IMR-90 (cell line): ENCODE results near the gene CELSR2. TPM values are rescaled to one million over a fixed set of nuclear protein-coding genes. Genes with fewer than 3 reads are reported as not detected.

ENCODE experiments used
- ATAC-seq: fragments of 200-7000 bp; cut with Tn5 transposase; 2 replicates; pipeline ENCODE4 v1.9.1; 2020; ENCODE audit warnings: low read depth, mild to moderate bottlenecking, moderate library complexity
- BruUV-seq: library from RNA; stranded (reverse); fragments of 400-500 nt; replicated peaks from 2 replicates; lab custom pipeline; 2021; lab: Mats Ljungman, UMichigan
- CTCF ChIA-PET: fragments of 300-600 bp; formaldehyde crosslinking; extraction: SDS; loops from one replicate; lab custom pipeline; 2021; ENCODE audit warnings: antibody characterized with exemption; lab: Yijun Ruan, JAX
- POLR2A ChIA-PET: fragments of 300-600 bp; sonication (Branson Sonifier 250); formaldehyde crosslinking; loops from one replicate; lab custom pipeline; 2022; ENCODE audit warnings: antibody characterized with exemption; ENCODE audit not compliant: unreplicated experiment; lab: Charles Lee
- DNase-seq: peaks from one replicate; pipeline ENCODE4 v3.0.0; 2013
- H2AFZ ChIP-seq: replicated peaks from 2 replicates; pipeline ENCODE3; 2013; ENCODE audit warnings: low read length, mild to moderate bottlenecking; ENCODE audit not compliant: poor library complexity
- H2AK5ac ChIP-seq: 2 replicates; pipeline ENCODE4 v1.6.1; 2013; ENCODE audit warnings: low read depth, low read length, inconsistent platforms
- H2AK9ac ChIP-seq: replicated peaks from 2 replicates; pipeline ENCODE3; 2013; ENCODE audit warnings: mild to moderate bottlenecking, low read depth, low read length, moderate library complexity; ENCODE audit not compliant: poor library complexity
- H2BK120ac ChIP-seq: 2 replicates; pipeline ENCODE4 v1.6.1; 2013; ENCODE audit warnings: low read depth, low read length, inconsistent platforms
- H2BK15ac ChIP-seq: 3 replicates; pipeline ENCODE4 v1.6.1; 2013; ENCODE audit warnings: low read depth, low read length, inconsistent platforms
- H2BK20ac ChIP-seq: 2 replicates; pipeline ENCODE4 v1.6.1; 2013; ENCODE audit warnings: low read depth, mild to moderate bottlenecking, inconsistent platforms, low read length, moderate library complexity
- H2BK5ac ChIP-seq: 2 replicates; pipeline ENCODE4 v1.6.1; 2013; ENCODE audit warnings: mild to moderate bottlenecking, low read depth, low read length, inconsistent platforms; ENCODE audit not compliant: poor library complexity, severe bottlenecking
- H3K14ac ChIP-seq: replicated peaks from 2 replicates; pipeline ENCODE4 v1.6.1; 2013; ENCODE audit warnings: low read depth, low read length, inconsistent platforms
- H3K18ac ChIP-seq: 2 replicates; pipeline ENCODE4 v1.6.1; 2013; ENCODE audit warnings: low read depth, low read length, control low read depth
- H3K23ac ChIP-seq: 2 replicates; pipeline ENCODE4 v1.6.1; 2013; ENCODE audit warnings: low read depth, low read length, inconsistent platforms
- H3K27ac ChIP-seq: 2 replicates; pipeline ENCODE4 v1.5.1; 2013; ENCODE audit warnings: mild to moderate bottlenecking, control low read depth, low read length; ENCODE audit not compliant: insufficient read depth
- H3K27me3 ChIP-seq: 2 replicates; pipeline ENCODE4 v1.6.1; 2013; ENCODE audit warnings: low read length; ENCODE audit not compliant: control insufficient read depth, insufficient read depth
- H3K36me3 ChIP-seq: 2 replicates; pipeline ENCODE4 v1.6.1; 2013; ENCODE audit warnings: low read length, mixed read lengths; ENCODE audit not compliant: control insufficient read depth, insufficient read depth
- H3K4ac ChIP-seq: 2 replicates; pipeline ENCODE4 v1.6.1; 2013; ENCODE audit warnings: low read depth, low read length, inconsistent platforms
- H3K4me1 ChIP-seq: 2 replicates; pipeline ENCODE4 v1.6.1; 2013; ENCODE audit warnings: low read length, mixed read lengths; ENCODE audit not compliant: control insufficient read depth, insufficient read depth
- H3K4me2 ChIP-seq: 2 replicates; pipeline ENCODE4 v1.6.1; 2013; ENCODE audit warnings: low read depth, mild to moderate bottlenecking, control low read depth, low read length, moderate library complexity
- H3K4me3 ChIP-seq: 2 replicates; pipeline ENCODE4 v1.5.1; 2013; ENCODE audit warnings: low read depth, mild to moderate bottlenecking, control low read depth, low read length, moderate library complexity; ENCODE audit not compliant: insufficient read depth
- H3K56ac ChIP-seq: 2 replicates; pipeline ENCODE4 v1.6.1; 2013; ENCODE audit warnings: low read length, inconsistent platforms; ENCODE audit not compliant: insufficient read depth; ENCODE audit errors: extremely low read depth
- H3K79me1 ChIP-seq, 2 experiments: 2 replicates each; pipeline ENCODE4 v1.6.1; 2013; ENCODE audit warnings: low read length in 2 of 2, inconsistent platforms in 1 of 2, low read depth in 1 of 2
- H3K9ac ChIP-seq: 2 replicates; pipeline ENCODE4 v1.6.1; 2013; ENCODE audit warnings: low read depth, low read length, control low read depth
- H3K9me1 ChIP-seq: 2 replicates; pipeline ENCODE4 v1.6.1; 2013; ENCODE audit warnings: low read length, inconsistent platforms; ENCODE audit not compliant: insufficient read depth
- H3K9me3 ChIP-seq: 2 replicates; pipeline ENCODE4 v1.6.1; 2013; ENCODE audit warnings: low read length; ENCODE audit not compliant: control insufficient read depth, insufficient read depth
- H4K20me1 ChIP-seq: 2 replicates; pipeline ENCODE4 v1.6.1; 2013; ENCODE audit warnings: low read length, inconsistent platforms; ENCODE audit not compliant: insufficient read depth
- H4K5ac ChIP-seq: 2 replicates; pipeline ENCODE4 v1.6.1; 2013; ENCODE audit warnings: mild to moderate bottlenecking, low read depth, low read length, control low read depth
- H4K8ac ChIP-seq, 2 experiments: 2 replicates each; pipeline ENCODE4 v1.6.1; 2013; ENCODE audit warnings: low read depth in 2 of 2, low read length in 2 of 2, control low read depth in 1 of 2, inconsistent platforms in 1 of 2
- H4K91ac ChIP-seq: 2 replicates; pipeline ENCODE4 v1.6.1; 2013; ENCODE audit warnings: low read depth, low read length, inconsistent platforms; ENCODE audit not compliant: insufficient read depth
- BHLHE40 ChIP-seq: fragments of 150-350 bp; IDR thresholded peaks from 2 replicates; pipeline ENCODE4 v1.6.1; 2016; ENCODE audit warnings: mild to moderate bottlenecking, low read depth, low read length
- CHD1 ChIP-seq: IDR thresholded peaks from 2 replicates; pipeline ENCODE4 v1.6.1; 2012; ENCODE audit warnings: low read depth, low read length, improper control_type of control experiment
- FOS ChIP-seq: fragments of 150-350 bp; IDR thresholded peaks from 2 replicates; pipeline ENCODE4 v1.6.1; 2016; ENCODE audit warnings: low read depth, low read length
- MAFK ChIP-seq: IDR thresholded peaks from 2 replicates; pipeline ENCODE4 v1.6.1; 2012; ENCODE audit warnings: low read depth, low read length, improper control_type of control experiment
- MAZ ChIP-seq: IDR thresholded peaks from 2 replicates; pipeline ENCODE4 v1.6.1; 2012; ENCODE audit warnings: low read depth, mild to moderate bottlenecking, low read length, improper control_type of control experiment, moderate library complexity, borderline replicate concordance
- NFE2L2 ChIP-seq: fragments of 150-350 bp; IDR thresholded peaks from 2 replicates; pipeline ENCODE4 v1.6.1; 2016; ENCODE audit warnings: low read depth, mild to moderate bottlenecking, low read length
- POLR2A ChIP-seq: IDR thresholded peaks from 2 replicates; pipeline ENCODE4 v1.6.1; 2012; ENCODE audit warnings: mild to moderate bottlenecking, low read depth, low read length
- RFX5 ChIP-seq: IDR thresholded peaks from 2 replicates; pipeline ENCODE4 v1.8.0; 2012; ENCODE audit warnings: low read depth, mild to moderate bottlenecking, low read length, moderate library complexity
- SMC3 ChIP-seq: fragments of 150-350 bp; IDR thresholded peaks from 2 replicates; pipeline ENCODE4 v1.6.1; 2016; ENCODE audit warnings: low read depth, mild to moderate bottlenecking, antibody characterized with exemption, low read length, moderate library complexity
- WGBS, 2 experiments: methylation state at CpG; one replicate each; pipeline versions ENCODE4 v1.1.5 to v1.1.7; 2013; ENCODE audit warnings: missing lambda C conversion rate in 2 of 2; ENCODE audit not compliant: insufficient read length in 1 of 2; ENCODE audit errors: extremely low coverage in 2 of 2; 5-methylcytosine and 5-hydroxymethylcytosine counted together
- dilution Hi-C: fragments of 300-500 bp; cut with HindIII; formaldehyde crosslinking; loops from one replicate; pipeline ENCODE4 v1.14.3; 2018; ENCODE audit warnings: low sequenced_read_pairs; ENCODE audit not compliant: unreplicated experiment
- in situ Hi-C: fragments of 300-500 bp; cut with MboI; formaldehyde crosslinking; loops from 3 replicates; pipeline ENCODE4 v1.14.3; 2019; ENCODE audit warnings: low sequenced_read_pairs, inconsistent platforms, mixed read lengths
- intact Hi-C: fragments of 100-400 bp; cut with micrococcal nuclease; formaldehyde crosslinking; loops from 2 replicates; pipeline ENCODE4 v1.10.0; 2022
- polyA plus RNA-seq, 3 experiments: library from polyadenylated mRNA; depleted of rRNA; stranded (reverse); fragments of >200 nt; gene quantifications; 2 replicates each; pipeline ENCODE4 v1.2.3, GENCODE V29; 2012; ENCODE audit warnings: low replicate concordance in 1 of 3
- total RNA-seq: library from RNA; depleted of rRNA; stranded (reverse); fragments of >200 nt; gene quantifications from 2 replicates; pipeline ENCODE4 v1.2.3, GENCODE V29; 2012
- TF ChIP-seq, protein P1 (sequence below): fragments of 150-350 bp; IDR thresholded peaks from 2 replicates; pipeline ENCODE4 v1.6.1; 2017; ENCODE audit warnings: mild to moderate bottlenecking, antibody characterized with exemption, low read length, low read depth

Gene CELSR2
- total and polyA plus RNA-seq, 2 of the 4 experiments (the other 2 are of a cell fraction) = 1.3 to 5.3 TPM

DNA sequence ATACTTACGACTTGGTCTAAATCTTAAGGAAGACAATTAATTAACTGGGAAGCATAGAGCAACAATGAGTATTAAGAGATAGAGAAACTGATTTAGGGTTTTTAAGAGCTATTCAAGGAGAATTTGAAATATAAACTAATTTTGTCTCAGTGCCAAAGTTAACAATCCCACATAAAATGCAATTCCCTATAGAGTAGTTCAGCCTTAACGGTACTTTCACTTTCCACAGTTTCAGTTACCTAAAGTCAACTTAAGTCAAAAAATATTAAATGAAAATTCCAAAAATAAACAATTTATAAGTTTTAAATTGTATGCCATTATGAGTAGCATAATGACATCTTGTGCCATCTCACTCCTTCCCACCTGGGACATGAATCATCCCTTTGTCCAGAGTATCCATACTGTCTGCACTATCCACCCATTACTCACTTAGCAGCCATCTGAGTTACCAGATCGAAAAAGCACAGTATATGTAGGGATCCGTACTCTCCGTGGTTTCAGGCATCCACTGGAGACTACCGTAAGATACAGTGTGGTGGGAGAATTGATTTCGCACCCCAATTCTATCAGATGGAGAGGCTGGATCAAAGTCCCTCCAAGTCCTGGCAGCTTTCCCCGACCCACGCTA lies 40.4 kb upstream of the CELSR2 start:
- H2AK5ac ChIP-seq = peak overlapping the region; percentile 23; the same call in 1 of the 2 replicates
- peak overlapping the region; percentile 87 for H2AK9ac ChIP-seq
- H3K4ac ChIP-seq = peak overlapping the region; percentile 45; the same call in 1 of the 2 replicates
- dilution Hi-C loops = loop anchor here (25.0 kb wide), 1 partner anchor 128 kb away; no protein-coding TSS in a partner anchor
- peak overlapping the region; percentile 39 for H2BK120ac ChIP-seq
- TF ChIP-seq RFX5 = no peak
- no peak for TF ChIP-seq POLR2A
- TF ChIP-seq FOS = no peak
- no peak for TF ChIP-seq MAFK
- TF ChIP-seq CHD1 = no peak
- no peak for TF ChIP-seq NFE2L2
- TF ChIP-seq MAZ = no peak
- no peak for TF ChIP-seq SMC3
- no peak for TF ChIP-seq BHLHE40
- TF ChIP-seq, protein P1, sequence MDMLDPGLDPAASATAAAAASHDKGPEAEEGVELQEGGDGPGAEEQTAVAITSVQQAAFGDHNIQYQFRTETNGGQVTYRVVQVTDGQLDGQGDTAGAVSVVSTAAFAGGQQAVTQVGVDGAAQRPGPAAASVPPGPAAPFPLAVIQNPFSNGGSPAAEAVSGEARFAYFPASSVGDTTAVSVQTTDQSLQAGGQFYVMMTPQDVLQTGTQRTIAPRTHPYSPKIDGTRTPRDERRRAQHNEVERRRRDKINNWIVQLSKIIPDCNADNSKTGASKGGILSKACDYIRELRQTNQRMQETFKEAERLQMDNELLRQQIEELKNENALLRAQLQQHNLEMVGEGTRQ = no peak
- H2BK5ac ChIP-seq = no peak overlapping the region
- H3K56ac ChIP-seq = no peak overlapping the region
- H3K4me2 ChIP-seq = peak overlapping the region; percentile 45
- no peak overlapping the region for H3K27ac ChIP-seq
- H3K9me1 ChIP-seq = peaks cover 9% of the 10 kb centered on the region
- peak overlapping the region; percentile 53 to 56; a peak in 2 of 4 replicates for H4K8ac ChIP-seq
- intact Hi-C loops = no loop called here
- peak overlapping the region; percentile 21 for H2BK20ac ChIP-seq
- no TSS peak for BruUV-seq
- in situ Hi-C loops = no loop called here
- H3K4me3 ChIP-seq = no peak overlapping the region; the same call in 1 of the 2 replicates
- CTCF ChIA-PET = interaction anchor here (0.6 to 1.2 kb wide), 2 partner anchors 11 to 324 kb away, joined by 3 read pairs; no protein-coding TSS in a partner anchor
- 100% methylated on average over 2 of the region's 9 CpGs; no CpG with 5 or more reads in 1 of the 2 experiments for WGBS, 2 experiments
- DNase-seq (peak; percentile 53), ATAC-seq (0 out of 2 replicates have a peak, but pooled peaks have one; percentile 9)
- peaks cover 7 to 8% of the 10 kb centered on the region in 2 experiments; a peak in 3 of 4 replicates for H3K79me1 ChIP-seq
- no peak overlapping the region for H3K9ac ChIP-seq
- H3K14ac ChIP-seq = peak overlapping the region; percentile 33
- no peaks in the 10 kb centered on the region for H3K36me3 ChIP-seq
- peaks cover 9% of the 10 kb centered on the region for H3K4me1 ChIP-seq
- H3K27me3 ChIP-seq = no peaks in the 10 kb centered on the region
- no peak overlapping the region for H3K18ac ChIP-seq
- H3K9me3 ChIP-seq = no peaks in the 10 kb centered on the region
- H4K5ac ChIP-seq = peak overlapping the region; percentile 21
- H2BK15ac ChIP-seq = peak overlapping the region; percentile 59; the same call in 2 of the 3 replicates
- H4K20me1 ChIP-seq = no peaks in the 10 kb centered on the region
- H4K91ac ChIP-seq = 0 out of 2 replicates have a peak overlapping the region, but pooled peaks have one; percentile 21
- H2AFZ ChIP-seq = peak overlapping the region; percentile 84
- POLR2A ChIA-PET = no interaction called here
- peak overlapping the region; percentile 41; the same call in 1 of the 2 replicates for H3K23ac ChIP-seq
